Neutrophil (primary cell): Measurements from ENCODE around the gene CHST11.

ENCODE experiments used
- H3K27ac ChIP-seq: fragments of 200-600 bp; sonication (generic); 2 replicates; pipeline ENCODE4 v1.5.1; 2016; ENCODE audit warnings: mild to moderate bottlenecking, moderate library complexity
- H3K27me3 ChIP-seq: fragments of 200-600 bp; sonication (generic); 2 replicates; pipeline ENCODE4 v1.6.0; 2016; ENCODE audit warnings: mild to moderate bottlenecking
- H3K36me3 ChIP-seq: fragments of 200-600 bp; sonication (generic); 2 replicates; pipeline ENCODE4 v1.5.1; 2017
- H3K4me1 ChIP-seq, 2 experiments: fragments of 200-600 bp in 1 of 2; sonication (generic) in 1 of 2; 1 replicate in 1 of 2; 2 replicates in 1 of 2; pipeline versions ENCODE4 v1.5.1 to v1.6.1; 2013 to 2016; ENCODE audit warnings: low read depth in 1 of 2, low read length in 1 of 2, mild to moderate bottlenecking in 1 of 2, moderate library complexity in 1 of 2; ENCODE audit not compliant: control insufficient read depth in 1 of 2, insufficient read depth in 1 of 2
- H3K4me3 ChIP-seq, 2 experiments: fragments of 200-600 bp in 1 of 2; sonication (generic) in 1 of 2; 1 replicate in 1 of 2; 2 replicates in 1 of 2; pipeline ENCODE4 v1.5.1; 2013 to 2016; ENCODE audit warnings: low read depth in 1 of 2, low read length in 1 of 2, mild to moderate bottlenecking in 1 of 2, moderate library complexity in 1 of 2
- H3K9me3 ChIP-seq: fragments of 200-600 bp; sonication (generic); 2 replicates; pipeline ENCODE4 v1.5.1; 2016
- CTCF ChIP-seq: fragments of 200-600 bp; sonication (generic); IDR thresholded peaks from 2 replicates; pipeline ENCODE4 v1.5.1; 2016; ENCODE audit warnings: antibody characterized with exemption

Gene CHST11

GRCh38 chr12:104423273-104423672, 33.5 kb upstream of the CHST11 start:
- H3K4me3 ChIP-seq: no peak overlapping the region
- H3K27ac ChIP-seq: no peak overlapping the region
- H3K27me3 ChIP-seq: no peaks in the 10 kb centered on the region
- no peak for TF ChIP-seq CTCF
- no peaks in the 10 kb centered on the region for H3K9me3 ChIP-seq
- no peaks in the 10 kb centered on the region for H3K36me3 ChIP-seq
- H3K4me1 ChIP-seq: no peaks in the 10 kb centered on the region

GRCh38 chr12:104423809-104424208, 32.9 kb upstream of the CHST11 start:
- no peak overlapping the region for H3K27ac ChIP-seq
- H3K4me3 ChIP-seq: no peak overlapping the region
- no peaks in the 10 kb centered on the region for H3K36me3 ChIP-seq
- H3K4me1 ChIP-seq: no peaks in the 10 kb centered on the region
- no peak for TF ChIP-seq CTCF
- no peaks in the 10 kb centered on the region for H3K9me3 ChIP-seq
- H3K27me3 ChIP-seq: no peaks in the 10 kb centered on the region

- TF ChIP-seq CTCF: no peak
- H3K36me3 ChIP-seq: no peaks in the 10 kb centered on the region
- H3K9me3 ChIP-seq: no peaks in the 10 kb centered on the region
- H3K4me3 ChIP-seq: no peak overlapping the region
- no peak overlapping the region for H3K27ac ChIP-seq
- no peaks in the 10 kb centered on the region for H3K4me1 ChIP-seq
- H3K27me3 ChIP-seq: no peaks in the 10 kb centered on the region
Measured at GRCh38 chr12:104424955-104425354, 31.8 kb upstream of the CHST11 start.

GRCh38 chr12:104425614-104426013, 31.1 kb upstream of the CHST11 start:
- TF ChIP-seq CTCF: no peak
- H3K27me3 ChIP-seq: no peaks in the 10 kb centered on the region
- H3K36me3 ChIP-seq: no peaks in the 10 kb centered on the region

GRCh38 chr12:104426926-104427546, 29.7 kb upstream of the CHST11 start:
- no peaks in the 10 kb centered on the region for H3K36me3 ChIP-seq
- no peak for TF ChIP-seq CTCF
- H3K4me1 ChIP-seq: no peaks in the 10 kb centered on the region
- H3K27ac ChIP-seq: no peak overlapping the region
- no peak overlapping the region for H3K4me3 ChIP-seq
- no peaks in the 10 kb centered on the region for H3K9me3 ChIP-seq
- no peaks in the 10 kb centered on the region for H3K27me3 ChIP-seq

More at GRCh38 chr12:104425614-104426013, 31.1 kb upstream of the CHST11 start:
- H3K27ac ChIP-seq: no peak overlapping the region
- no peaks in the 10 kb centered on the region for H3K4me1 ChIP-seq
- no peak overlapping the region for H3K4me3 ChIP-seq
- no peaks in the 10 kb centered on the region for H3K9me3 ChIP-seq
